ENCODE results near the gene FSTL5.

The FSTL5 gene

GRCh38 chr4:161650812-161651211 lies 513.0 kb downstream of the FSTL5 start:
- no peak for TF ChIP-seq POLR2AphosphoS5 (IDR thresholded peaks at IDR 0.05; ENCODE audit: low read depth, low read length)
- no peak for TF ChIP-seq REST (IDR thresholded peaks at IDR 0.05; ENCODE audit: insufficient read depth in 1 of 2, low read depth in 2 of 2, low read length in 2 of 2)
- no peak for TF ChIP-seq FOXP2 (optimal IDR thresholded peaks at IDR 0.05; ENCODE audit: borderline replicate concordance, extremely low read depth, extremely low read length, insufficient read depth)
- TF ChIP-seq SIN3A (IDR thresholded peaks at IDR 0.05; ENCODE audit: borderline replicate concordance, insufficient read depth, low read length), result no peak
- TF ChIP-seq TAF1 (IDR thresholded peaks at IDR 0.05; ENCODE audit: borderline replicate concordance, insufficient read depth, low read length), result no peak

GRCh38 chr4:161647757-161648156 lies 516.0 kb downstream of the FSTL5 start:
- TF ChIP-seq TAF1 (IDR thresholded peaks at IDR 0.05; ENCODE audit: borderline replicate concordance, insufficient read depth, low read length) (no peak), SIN3A (IDR thresholded peaks at IDR 0.05; ENCODE audit: borderline replicate concordance, insufficient read depth, low read length) (no peak), REST (IDR thresholded peaks at IDR 0.05; ENCODE audit: insufficient read depth in 1 of 2, low read depth in 2 of 2, low read length in 2 of 2) (no peak), POLR2AphosphoS5 (IDR thresholded peaks at IDR 0.05; ENCODE audit: low read depth, low read length) (no peak), FOXP2 (optimal IDR thresholded peaks at IDR 0.05; ENCODE audit: borderline replicate concordance, extremely low read depth, extremely low read length, insufficient read depth) (no peak)

- TF ChIP-seq TAF1 (IDR thresholded peaks at IDR 0.05; ENCODE audit: borderline replicate concordance, insufficient read depth, low read length) (no peak), REST (IDR thresholded peaks at IDR 0.05; ENCODE audit: insufficient read depth in 1 of 2, low read depth in 2 of 2, low read length in 2 of 2) (no peak), POLR2AphosphoS5 (IDR thresholded peaks at IDR 0.05; ENCODE audit: low read depth, low read length) (no peak), SIN3A (IDR thresholded peaks at IDR 0.05; ENCODE audit: borderline replicate concordance, insufficient read depth, low read length) (no peak)
Measured at GRCh38 chr4:161642708-161643107, 521.1 kb downstream of the FSTL5 start.

GRCh38 chr4:161629694-161630441 lies 533.9 kb downstream of the FSTL5 start:
- TF ChIP-seq POLR2AphosphoS5 (IDR thresholded peaks at IDR 0.05; ENCODE audit: low read depth, low read length), result no peak
- TF ChIP-seq FOXP2 (optimal IDR thresholded peaks at IDR 0.05; ENCODE audit: borderline replicate concordance, extremely low read depth, extremely low read length, insufficient read depth), result no peak
- no peak for TF ChIP-seq REST (IDR thresholded peaks at IDR 0.05; ENCODE audit: insufficient read depth in 1 of 2, low read depth in 2 of 2, low read length in 2 of 2)
